SU-DHL-6 (cell line): Measurements from ENCODE around the gene PITPNB.

Experiments used
- H2AFZ ChIP-seq: fragments of 200-600 bp; sonication (generic); 2 replicates; pipeline ENCODE4 v1.6.1; 2014; ENCODE audit warnings: low read depth, mild to moderate bottlenecking, moderate library complexity, mixed read lengths, antibody characterized with exemption, low read length; ENCODE audit not compliant: severe bottlenecking
- H3F3A ChIP-seq: fragments of 200-600 bp; shearing (Covaris generic); 2 replicates; pipeline ENCODE4 v1.6.0; 2016; ENCODE audit warnings: antibody characterized with exemption, mild to moderate bottlenecking; ENCODE audit not compliant: insufficient read depth
- H3K27ac ChIP-seq: fragments of 200-600 bp; sonication (generic); 2 replicates; pipeline ENCODE4 v1.5.1; 2016; ENCODE audit warnings: low read depth, mild to moderate bottlenecking, low read length, moderate library complexity, mixed read lengths
- H3K27me3 ChIP-seq: fragments of 200-600 bp; sonication (generic), shearing (Covaris generic); 2 replicates; pipeline ENCODE4 v1.6.0; 2014; ENCODE audit warnings: mild to moderate bottlenecking, low read length
- H3K36me3 ChIP-seq: fragments of 200-600 bp; sonication (generic); 2 replicates; pipeline ENCODE4 v1.6.1; 2014; ENCODE audit warnings: mild to moderate bottlenecking, low read length, mixed read lengths
- H3K4me2 ChIP-seq: fragments of 300-600, 200-600 bp; shearing (Covaris generic), sonication (generic); 2 replicates; pipeline ENCODE4 v1.6.0; 2014; ENCODE audit warnings: low read length, low read depth, mild to moderate bottlenecking; ENCODE audit not compliant: poor library complexity, severe bottlenecking
- H3K4me3 ChIP-seq: fragments of 200-600 bp; sonication (generic); 2 replicates; pipeline ENCODE4 v1.5.1; 2014; ENCODE audit warnings: antibody characterized with exemption, low read length, mild to moderate bottlenecking, mixed read lengths; ENCODE audit not compliant: insufficient read depth, poor library complexity, severe bottlenecking
- H3K79me2 ChIP-seq: fragments of 200-600 bp; sonication (generic); 2 replicates; pipeline ENCODE4 v1.6.1; 2014; ENCODE audit warnings: mild to moderate bottlenecking, low read length, moderate library complexity; ENCODE audit not compliant: insufficient read depth
- H3K9ac ChIP-seq: fragments of 200-600 bp; sonication (generic); 2 replicates; pipeline ENCODE4 v1.7.0; 2014; ENCODE audit warnings: mild to moderate bottlenecking, low read length
- H3K9me2 ChIP-seq: fragments of 200-600 bp; sonication (generic); replicated peaks from 2 replicates; pipeline ENCODE4 v1.6.1; 2014; ENCODE audit warnings: low read length; ENCODE audit not compliant: insufficient read depth
- H3K9me3 ChIP-seq: fragments of 200-600 bp; sonication (generic); 2 replicates; pipeline ENCODE4 v1.6.1; 2014; ENCODE audit warnings: low read length, mixed read lengths; ENCODE audit not compliant: insufficient read depth
- H4K20me1 ChIP-seq: fragments of 200-600 bp; sonication (generic); 2 replicates; pipeline ENCODE4 v1.6.1; 2014; ENCODE audit warnings: low read depth, mild to moderate bottlenecking, antibody characterized with exemption, low read length, moderate library complexity, mixed read lengths
- EZH2phosphoT487 ChIP-seq: fragments of 200-600 bp; sonication (generic), shearing (Covaris generic); conservative IDR thresholded peaks from 2 replicates; pipeline ENCODE4 v1.6.1; 2018; ENCODE audit warnings: mild to moderate bottlenecking, antibody characterized with exemption, low read length, moderate library complexity, mixed read lengths
- TF ChIP-seq, protein P1 (sequence below): fragments of 200-600 bp; sonication (generic); IDR thresholded peaks from one replicate; pipeline ENCODE4 v1.5.1; 2017; ENCODE audit warnings: antibody characterized with exemption, mild to moderate bottlenecking, low read length, moderate library complexity; ENCODE audit not compliant: insufficient read depth, poor library complexity, severe bottlenecking

PITPNB gene

DNA sequence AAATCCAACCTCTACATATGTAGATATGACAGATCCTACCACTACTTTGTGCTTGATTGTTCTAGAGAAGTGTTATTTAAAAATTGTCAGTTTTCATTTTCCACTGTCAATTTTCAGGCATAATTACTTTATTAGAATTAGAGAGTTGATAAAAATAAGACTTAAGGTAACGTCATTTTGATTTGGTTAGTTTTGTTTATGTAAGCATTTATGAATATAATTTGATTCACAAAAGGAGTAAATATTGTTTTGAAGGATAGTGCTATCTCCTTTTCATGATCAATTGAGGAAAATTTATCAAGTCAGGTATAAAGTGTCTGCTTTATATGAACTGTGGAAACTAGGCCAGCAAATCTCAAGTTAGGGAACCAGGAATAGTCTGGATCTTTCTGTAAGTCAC, 42.6 kb upstream of the PITPNB start:
- Histone ChIP-seq H3K9me2 (no peaks in the 10 kb centered on the region), H4K20me1 (no peaks in the 10 kb centered on the region), H3K27me3 (no peaks in the 10 kb centered on the region), H3K27ac (no peak overlapping the region), H3K4me3 (no peak overlapping the region), H3K79me2 (no peaks in the 10 kb centered on the region), H3F3A (no peaks in the 10 kb centered on the region), H3K4me2 (no peak overlapping the region), H3K36me3 (no peaks in the 10 kb centered on the region), H3K9me3 (no peaks in the 10 kb centered on the region), H3K9ac (no peak overlapping the region), H2AFZ (no peak overlapping the region)
- TF ChIP-seq, protein P1, sequence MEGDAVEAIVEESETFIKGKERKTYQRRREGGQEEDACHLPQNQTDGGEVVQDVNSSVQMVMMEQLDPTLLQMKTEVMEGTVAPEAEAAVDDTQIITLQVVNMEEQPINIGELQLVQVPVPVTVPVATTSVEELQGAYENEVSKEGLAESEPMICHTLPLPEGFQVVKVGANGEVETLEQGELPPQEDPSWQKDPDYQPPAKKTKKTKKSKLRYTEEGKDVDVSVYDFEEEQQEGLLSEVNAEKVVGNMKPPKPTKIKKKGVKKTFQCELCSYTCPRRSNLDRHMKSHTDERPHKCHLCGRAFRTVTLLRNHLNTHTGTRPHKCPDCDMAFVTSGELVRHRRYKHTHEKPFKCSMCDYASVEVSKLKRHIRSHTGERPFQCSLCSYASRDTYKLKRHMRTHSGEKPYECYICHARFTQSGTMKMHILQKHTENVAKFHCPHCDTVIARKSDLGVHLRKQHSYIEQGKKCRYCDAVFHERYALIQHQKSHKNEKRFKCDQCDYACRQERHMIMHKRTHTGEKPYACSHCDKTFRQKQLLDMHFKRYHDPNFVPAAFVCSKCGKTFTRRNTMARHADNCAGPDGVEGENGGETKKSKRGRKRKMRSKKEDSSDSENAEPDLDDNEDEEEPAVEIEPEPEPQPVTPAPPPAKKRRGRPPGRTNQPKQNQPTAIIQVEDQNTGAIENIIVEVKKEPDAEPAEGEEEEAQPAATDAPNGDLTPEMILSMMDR: no peak
- TF ChIP-seq EZH2phosphoT487: no peak

DNA sequence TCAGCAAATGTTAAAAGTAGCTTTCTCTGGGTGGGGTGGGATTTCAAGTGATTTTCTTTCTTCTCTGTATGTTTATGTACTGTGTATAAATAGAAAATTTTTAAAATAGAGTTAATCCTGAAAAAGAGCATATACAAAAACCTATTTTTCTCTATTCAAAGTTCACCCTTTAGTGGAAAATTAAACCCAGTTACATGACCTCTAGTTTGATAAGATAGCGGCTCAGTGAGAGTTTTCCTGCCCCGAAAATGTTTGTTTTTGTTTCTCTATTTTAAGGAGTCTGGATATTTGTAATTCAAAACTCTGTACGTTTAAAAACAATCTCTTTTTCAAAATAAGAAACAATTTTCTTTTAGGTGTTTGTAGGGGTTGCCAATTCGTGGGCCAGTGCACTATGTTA, 42.1 kb upstream of the PITPNB start:
- no peak overlapping the region for H2AFZ ChIP-seq
- no peak overlapping the region for H3K27ac ChIP-seq
- no peak overlapping the region for H3K4me2 ChIP-seq
- no peak overlapping the region for H3K9ac ChIP-seq
- no peaks in the 10 kb centered on the region for H3K9me3 ChIP-seq
- TF ChIP-seq, protein P1: no peak
- TF ChIP-seq EZH2phosphoT487: no peak
- no peaks in the 10 kb centered on the region for H3K36me3 ChIP-seq
- no peaks in the 10 kb centered on the region for H4K20me1 ChIP-seq
- H3K4me3 ChIP-seq: no peak overlapping the region
- no peaks in the 10 kb centered on the region for H3F3A ChIP-seq
- no peaks in the 10 kb centered on the region for H3K79me2 ChIP-seq
- H3K27me3 ChIP-seq: no peaks in the 10 kb centered on the region
- H3K9me2 ChIP-seq: no peaks in the 10 kb centered on the region

DNA sequence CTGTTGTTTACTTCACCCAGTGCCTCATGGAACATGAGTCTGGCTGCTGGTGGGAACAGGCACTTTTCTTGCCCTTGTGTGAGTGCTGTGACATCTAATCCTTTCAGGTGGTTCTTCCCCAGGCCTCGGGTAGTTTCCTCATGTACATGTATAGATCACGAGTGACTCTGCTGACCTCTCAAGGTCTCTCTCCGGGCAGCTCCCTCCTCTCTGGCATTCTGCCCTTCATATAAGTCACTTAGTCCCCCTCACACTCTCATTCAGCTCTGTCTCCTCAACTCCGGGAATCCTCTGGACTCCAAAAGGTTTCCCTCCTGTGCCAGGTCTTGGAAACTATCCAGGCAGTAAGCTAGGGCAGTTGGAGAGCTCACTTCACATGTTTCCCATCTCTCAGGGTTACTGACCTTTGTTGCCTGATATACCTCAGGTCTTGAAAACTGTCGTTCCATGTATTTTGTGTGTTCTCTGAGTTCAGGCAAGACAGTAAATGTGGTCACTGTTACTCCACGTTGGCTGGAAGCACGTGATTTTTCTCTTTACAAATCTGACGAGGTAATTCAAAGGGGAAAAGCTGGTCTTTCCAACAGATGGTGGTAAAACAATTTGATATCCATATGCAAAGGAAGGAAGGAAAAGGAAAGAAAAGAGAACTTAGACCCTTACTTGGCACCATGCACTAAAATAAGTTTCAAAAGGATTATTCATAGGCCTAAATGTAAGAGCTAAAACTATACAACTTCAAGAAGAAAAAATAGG, 40.5 kb upstream of the PITPNB start:
- Histone ChIP-seq H3K9me2 (no peaks in the 10 kb centered on the region), H3K9me3 (no peaks in the 10 kb centered on the region), H3K9ac (no peak overlapping the region), H3K36me3 (no peaks in the 10 kb centered on the region), H3K27me3 (no peaks in the 10 kb centered on the region), H3K27ac (no peak overlapping the region), H3K4me3 (no peak overlapping the region), H3K4me2 (no peak overlapping the region), H4K20me1 (no peaks in the 10 kb centered on the region), H3F3A (no peaks in the 10 kb centered on the region), H3K79me2 (no peaks in the 10 kb centered on the region), H2AFZ (no peak overlapping the region)
- TF ChIP-seq, protein P1: no peak
- TF ChIP-seq EZH2phosphoT487: no peak
